OCI-LY7 (cell line): ENCODE results near the gene PGAP2. TPM values are rescaled to one million over a fixed set of nuclear protein-coding genes. Genes with fewer than 3 reads are reported as not detected.

Experiments
- BruUV-seq: library from RNA; stranded (reverse); fragments of 400-500 nt; replicated peaks from 2 replicates; lab custom pipeline; 2021; lab: Mats Ljungman, UMichigan
- CTCF ChIA-PET: fragments of 300-600 bp; sonication (Branson Sonifier 250); formaldehyde crosslinking; loops from one replicate; lab custom pipeline; 2022; ENCODE audit warnings: antibody characterized with exemption; ENCODE audit not compliant: unreplicated experiment; lab: Charles Lee
- POLR2A ChIA-PET: fragments of 300-600 bp; sonication (Branson Sonifier 250); formaldehyde crosslinking; loops from one replicate; lab custom pipeline; 2022; ENCODE audit warnings: antibody characterized with exemption; lab: Charles Lee
- DNase-seq: peaks from one replicate; pipeline ENCODE4 v3.0.0-alpha.2; 2015; ENCODE audit warnings: low spot score
- H2AFZ ChIP-seq: fragments of 200-600 bp; sonication (generic), shearing (Covaris generic); 2 replicates; pipeline ENCODE4 v1.6.1; 2014; ENCODE audit warnings: mild to moderate bottlenecking, antibody characterized with exemption, low read length, moderate library complexity
- H3K27ac ChIP-seq: fragments of 200-600 bp; sonication (generic); 2 replicates; pipeline ENCODE4 v1.5.1; 2014; ENCODE audit warnings: mixed run types, low read depth, mild to moderate bottlenecking, moderate library complexity, low read length, inconsistent platforms; ENCODE audit not compliant: poor library complexity, severe bottlenecking
- H3K36me3 ChIP-seq: fragments of 200-600 bp; sonication (generic); 2 replicates; pipeline ENCODE4 v1.6.1; 2014; ENCODE audit warnings: mild to moderate bottlenecking, antibody characterized with exemption, low read length, moderate library complexity, mixed read lengths; ENCODE audit not compliant: insufficient read depth
- H3K4me1 ChIP-seq: fragments of 200-600 bp; sonication (generic); 2 replicates; pipeline ENCODE4 v1.5.1; 2014; ENCODE audit warnings: mild to moderate bottlenecking, low read length; ENCODE audit not compliant: insufficient read depth, poor library complexity, severe bottlenecking
- H3K4me2 ChIP-seq: fragments of 200-600 bp; sonication (generic); 2 replicates; pipeline ENCODE4 v1.6.1; 2014; ENCODE audit warnings: mild to moderate bottlenecking, low read length
- H3K4me3 ChIP-seq: fragments of 200-600 bp; sonication (generic); 2 replicates; pipeline ENCODE4 v1.5.1; 2014; ENCODE audit warnings: mild to moderate bottlenecking, low read depth, low read length; ENCODE audit not compliant: poor library complexity, severe bottlenecking
- H3K79me2 ChIP-seq: fragments of 200-600 bp; sonication (generic); 2 replicates; pipeline ENCODE4 v1.6.1; 2016; ENCODE audit warnings: low read depth, mild to moderate bottlenecking, low read length, moderate library complexity, mixed read lengths; ENCODE audit not compliant: insufficient read depth
- H3K9me2 ChIP-seq: fragments of 200-600 bp; sonication (generic); 2 replicates; pipeline ENCODE4 v1.6.1; 2016; ENCODE audit warnings: mild to moderate bottlenecking, low read length, mixed read lengths; ENCODE audit not compliant: insufficient read depth
- H3K9me3 ChIP-seq: fragments of 200-600 bp; sonication (generic); 2 replicates; pipeline ENCODE4 v1.6.1; 2014; ENCODE audit warnings: mild to moderate bottlenecking, mixed run types, low read length, mixed read lengths
- H4K20me1 ChIP-seq: fragments of 200-600 bp; sonication (generic); 2 replicates; pipeline ENCODE4 v1.6.1; 2014; ENCODE audit warnings: mild to moderate bottlenecking, antibody characterized with exemption, low read length, moderate library complexity, mixed read lengths; ENCODE audit not compliant: insufficient read depth
- CTCF ChIP-seq: fragments of 200-600 bp; sonication (generic); conservative IDR thresholded peaks from 2 replicates; pipeline ENCODE4 v1.5.1; 2014; ENCODE audit warnings: mild to moderate bottlenecking, antibody characterized with exemption, low read length, moderate library complexity, mixed read lengths
- EZH2phosphoT487 ChIP-seq: fragments of 200-600 bp; sonication (generic); IDR thresholded peaks from 2 replicates; pipeline ENCODE4 v1.6.1; 2018; ENCODE audit warnings: low read depth, borderline replicate concordance, mild to moderate bottlenecking, mixed run types, antibody characterized with exemption, low read length, moderate library complexity, mixed read lengths
- intact Hi-C: fragments of 100-400 bp; cut with micrococcal nuclease; formaldehyde crosslinking; loops from one replicate; pipeline ENCODE4 v1.10.0; 2022; ENCODE audit not compliant: unreplicated experiment
- total RNA-seq, 2 experiments: library from RNA; depleted of rRNA in 1 of 2; stranded (reverse); fragments of >200 nt in 1 of 2; shearing (Covaris generic) in 1 of 2; gene quantifications; 2 replicates each; pipeline ENCODE4 v1.2.3, GENCODE V29; 2014 to 2022

Gene PGAP2
- total RNA-seq, 2 experiments from 2014 or later, result 23.9 to 44.0 TPM

- no TSS peak for BruUV-seq
- Histone ChIP-seq H2AFZ (no peak overlapping the region), H3K9me3 (no peaks in the 10 kb centered on the region), H3K36me3 (no peaks in the 10 kb centered on the region; the same call in 1 of the 2 replicates), H3K4me3 (peak overlapping the region; percentile 33), H3K9me2 (no peaks in the 10 kb centered on the region), H3K27ac (peak overlapping the region; percentile 63), H3K4me1 (peaks cover 63% of the 10 kb centered on the region), H4K20me1 (no peaks in the 10 kb centered on the region), H3K4me2 (peak overlapping the region; percentile 63), H3K79me2 (peaks cover 70% of the 10 kb centered on the region)
- intact Hi-C loops, result no loop called here
- POLR2A ChIA-PET, result interaction anchor here (0.7 to 2.4 kb wide), 8 partner anchors 10 to 83 kb away, joined by 3 to 12 read pairs (median 6); partner anchors contain the start of gene STIM1
- peak; percentile 73 for DNase-seq
- CTCF ChIA-PET, result interaction anchor here (0.6 to 1.2 kb wide), 2 partner anchors 9 to 30 kb away, joined by 3 read pairs; no protein-coding TSS in a partner anchor
- TF ChIP-seq EZH2phosphoT487 (no peak), CTCF (no peak)
These were observed 57.2 kb downstream of the PGAP2 start for GRCh38 chr11:3865388-3866193.

- H3K9me3 ChIP-seq, result no peaks in the 10 kb centered on the region
- TF ChIP-seq EZH2phosphoT487 (no peak), CTCF (0 out of 2 replicates have a peak, but pooled peaks have one; percentile 27)
- H3K4me2 ChIP-seq, result peak overlapping the region; percentile 63
- H3K79me2 ChIP-seq, result peaks cover 65% of the 10 kb centered on the region
- no peaks in the 10 kb centered on the region for H3K9me2 ChIP-seq
- POLR2A ChIA-PET, result interaction anchor here (0.7 to 2.4 kb wide), 6 partner anchors 10 to 82 kb away, joined by 3 to 12 read pairs (median 8); partner anchors contain the start of gene STIM1
- H3K4me1 ChIP-seq, result peaks cover 60% of the 10 kb centered on the region
- intact Hi-C loops, result no loop called here
- no peak overlapping the region for H2AFZ ChIP-seq
- peak overlapping the region; percentile 63 for H3K27ac ChIP-seq
- H3K4me3 ChIP-seq, result peak overlapping the region; percentile 33
- H3K36me3 ChIP-seq, result no peaks in the 10 kb centered on the region; the same call in 1 of the 2 replicates
- BruUV-seq, result no TSS peak
- peak; percentile 51 for DNase-seq
- CTCF ChIA-PET, result interaction anchor here (0.6 to 1.2 kb wide), 3 partner anchors 8 to 29 kb away, joined by 3 to 4 read pairs (median 3); no protein-coding TSS in a partner anchor
- H4K20me1 ChIP-seq, result no peaks in the 10 kb centered on the region
These were observed 57.8 kb downstream of the PGAP2 start for GRCh38 chr11:3866206-3866605.
